Measurements from ENCODE around the gene KICS2. TPM values are rescaled to one million over a fixed set of nuclear protein-coding genes. Genes with fewer than 3 reads are reported as not detected.

The KICS2 gene
- total and polyA plus RNA-seq, 2 of the 13 experiments (the other 11 are each of a cell fraction or from before 2014, with no cell fraction given): 3.5 to 6.6 TPM

GRCh38 chr12:64225626-64226025, 3.5 kb upstream of the KICS2 start:
- CTCF ChIA-PET (ENCODE audit: low intra/inter-chr PET ratio, low total read pairs): no interaction called here

More at GRCh38 chr12:64225626-64226025, 3.5 kb upstream of the KICS2 start:
- no peak overlapping the region for H3K4me3 ChIP-seq (replicated peaks in 1 of 3; ENCODE audit: insufficient read depth in 1 of 3, low read depth in 2 of 3, low read length in 3 of 3)
- POLR2A ChIA-PET: no interaction called here
- FAIRE-seq (no peak), DNase-seq (ENCODE audit: low spot score) (no peak), ATAC-seq (no peak)
- no peaks in the 10 kb centered on the region for H3K9me3 ChIP-seq (ENCODE audit: low read length)
- no peak for TF ChIP-seq ETV5 (CRISPR knock-in tag; IDR thresholded peaks at IDR 0.05; ENCODE audit: borderline replicate concordance)
- TF ChIP-seq POGZ (CRISPR knock-in tag; IDR thresholded peaks at IDR 0.05): no peak
- TF ChIP-seq STAT6 (CRISPR knock-in tag; IDR thresholded peaks at IDR 0.05; ENCODE audit: borderline replicate concordance): no peak
- no peak for TF ChIP-seq JUND (CRISPR knock-in tag; IDR thresholded peaks at IDR 0.05)
- TF ChIP-seq, protein P1, sequence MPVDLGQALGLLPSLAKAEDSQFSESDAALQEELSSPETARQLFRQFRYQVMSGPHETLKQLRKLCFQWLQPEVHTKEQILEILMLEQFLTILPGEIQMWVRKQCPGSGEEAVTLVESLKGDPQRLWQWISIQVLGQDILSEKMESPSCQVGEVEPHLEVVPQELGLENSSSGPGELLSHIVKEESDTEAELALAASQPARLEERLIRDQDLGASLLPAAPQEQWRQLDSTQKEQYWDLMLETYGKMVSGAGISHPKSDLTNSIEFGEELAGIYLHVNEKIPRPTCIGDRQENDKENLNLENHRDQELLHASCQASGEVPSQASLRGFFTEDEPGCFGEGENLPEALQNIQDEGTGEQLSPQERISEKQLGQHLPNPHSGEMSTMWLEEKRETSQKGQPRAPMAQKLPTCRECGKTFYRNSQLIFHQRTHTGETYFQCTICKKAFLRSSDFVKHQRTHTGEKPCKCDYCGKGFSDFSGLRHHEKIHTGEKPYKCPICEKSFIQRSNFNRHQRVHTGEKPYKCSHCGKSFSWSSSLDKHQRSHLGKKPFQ (CRISPR knock-in tag; IDR thresholded peaks at IDR 0.05; ENCODE audit: insufficient replicate concordance): no peak
- no peak for TF ChIP-seq ZNF225 (CRISPR knock-in tag; IDR thresholded peaks at IDR 0.05)
- no peak for TF ChIP-seq ZNF224 (CRISPR knock-in tag; IDR thresholded peaks at IDR 0.05)
- no peak for TF ChIP-seq PHF20 (CRISPR knock-in tag; IDR thresholded peaks at IDR 0.05)
- TF ChIP-seq, protein P2, sequence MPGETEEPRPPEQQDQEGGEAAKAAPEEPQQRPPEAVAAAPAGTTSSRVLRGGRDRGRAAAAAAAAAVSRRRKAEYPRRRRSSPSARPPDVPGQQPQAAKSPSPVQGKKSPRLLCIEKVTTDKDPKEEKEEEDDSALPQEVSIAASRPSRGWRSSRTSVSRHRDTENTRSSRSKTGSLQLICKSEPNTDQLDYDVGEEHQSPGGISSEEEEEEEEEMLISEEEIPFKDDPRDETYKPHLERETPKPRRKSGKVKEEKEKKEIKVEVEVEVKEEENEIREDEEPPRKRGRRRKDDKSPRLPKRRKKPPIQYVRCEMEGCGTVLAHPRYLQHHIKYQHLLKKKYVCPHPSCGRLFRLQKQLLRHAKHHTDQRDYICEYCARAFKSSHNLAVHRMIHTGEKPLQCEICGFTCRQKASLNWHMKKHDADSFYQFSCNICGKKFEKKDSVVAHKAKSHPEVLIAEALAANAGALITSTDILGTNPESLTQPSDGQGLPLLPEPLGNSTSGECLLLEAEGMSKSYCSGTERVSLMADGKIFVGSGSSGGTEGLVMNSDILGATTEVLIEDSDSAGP (CRISPR knock-in tag; IDR thresholded peaks at IDR 0.05; ENCODE audit: borderline replicate concordance): no peak
- TF ChIP-seq, protein P3, sequence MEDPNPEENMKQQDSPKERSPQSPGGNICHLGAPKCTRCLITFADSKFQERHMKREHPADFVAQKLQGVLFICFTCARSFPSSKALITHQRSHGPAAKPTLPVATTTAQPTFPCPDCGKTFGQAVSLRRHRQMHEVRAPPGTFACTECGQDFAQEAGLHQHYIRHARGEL (CRISPR knock-in tag; IDR thresholded peaks at IDR 0.05): no peak
- no peak for TF ChIP-seq SOX13 (IDR thresholded peaks at IDR 0.05)
- TF ChIP-seq SOX13 (CRISPR knock-in tag; conservative IDR thresholded peaks at IDR 0.05 in 1 of 2, IDR thresholded peaks at IDR 0.05 in 1 of 2): no peak
- no peak for TF ChIP-seq SMARCC2 (IDR thresholded peaks at IDR 0.05)
- no peak for TF ChIP-seq FIP1L1 (IDR thresholded peaks at IDR 0.05; ENCODE audit: borderline replicate concordance, insufficient read depth, low read depth, low read length)
- no peak for TF ChIP-seq HCFC1 (IDR thresholded peaks at IDR 0.05; ENCODE audit: low read depth, low read length)
- no peak for TF ChIP-seq TOPORS (CRISPR knock-in tag; IDR thresholded peaks at IDR 0.05)
- H3K27me3 ChIP-seq (ENCODE audit: control insufficient read depth in 1 of 2, insufficient read depth in 2 of 2, low read length in 2 of 2): no peaks in the 10 kb centered on the region; a peak in 1 of 5 replicates
- H3K4me2 ChIP-seq (ENCODE audit: low read depth, low read length): no peak overlapping the region
- H3K9ac ChIP-seq (ENCODE audit: insufficient read depth, low read depth, low read length): no peak overlapping the region
- 1% methylated on average over 2 of the region's 2 CpGs for WGBS (ENCODE audit: low lambda C conversion rate)
- intact Hi-C loops (cut with micrococcal nuclease; ENCODE audit: unreplicated experiment) (no loop called here), in situ Hi-C loops (cut with HindIII; ENCODE audit: extremely low pct_ligation_motif_present, low pct_unique_long_range_greater_than_20kb) (no loop called here)
- H3K36me3 ChIP-seq (replicated peaks in 1 of 2; ENCODE audit: control insufficient read depth in 1 of 2, insufficient read depth in 2 of 2, low read length in 2 of 2): no peaks in the 10 kb centered on the region
- H3K4me1 ChIP-seq (ENCODE audit: insufficient read depth, low read length): peaks cover 12% of the 10 kb centered on the region
- no TSS peak for BruUV-seq (replicated peaks)
- no peak overlapping the region for H3K27ac ChIP-seq (ENCODE audit: extremely low read length, insufficient read depth, low read length)
- H3K79me2 ChIP-seq (ENCODE audit: insufficient read depth, low read length): peaks cover 6% of the 10 kb centered on the region
- H4K20me1 ChIP-seq (ENCODE audit: insufficient read depth, low read length): no peaks in the 10 kb centered on the region
- no peak overlapping the region for H2AFZ ChIP-seq (ENCODE audit: low read length)
